GM10248 (cell line): Measurements from ENCODE around the gene CCDC127.

ENCODE experiments used
- CTCF ChIA-PET: fragments of 300-600 bp; sonication (Branson Sonifier 250); formaldehyde crosslinking; extraction: SDS; loops from one replicate; lab custom pipeline; 2021; ENCODE audit warnings: antibody characterized with exemption; lab: Yijun Ruan, JAX
- POLR2A ChIA-PET: fragments of 350-650 bp; sonication (Branson Sonifier 250); formaldehyde crosslinking; extraction: SDS; loops from one replicate; lab custom pipeline; 2020; ENCODE audit warnings: antibody characterized with exemption; lab: Yijun Ruan, JAX
- DNase-seq: peaks from one replicate; pipeline ENCODE4 v3.0.0; 2012; ENCODE audit errors: extremely low spot score
- TF ChIP-seq, protein P1 (sequence below): IDR thresholded peaks from 2 replicates; pipeline ENCODE4 v1.5.1; 2012; ENCODE audit warnings: mild to moderate bottlenecking, low read depth; ENCODE audit errors: extremely low read depth, missing control alignments, control extremely low read depth

The CCDC127 gene

DNA sequence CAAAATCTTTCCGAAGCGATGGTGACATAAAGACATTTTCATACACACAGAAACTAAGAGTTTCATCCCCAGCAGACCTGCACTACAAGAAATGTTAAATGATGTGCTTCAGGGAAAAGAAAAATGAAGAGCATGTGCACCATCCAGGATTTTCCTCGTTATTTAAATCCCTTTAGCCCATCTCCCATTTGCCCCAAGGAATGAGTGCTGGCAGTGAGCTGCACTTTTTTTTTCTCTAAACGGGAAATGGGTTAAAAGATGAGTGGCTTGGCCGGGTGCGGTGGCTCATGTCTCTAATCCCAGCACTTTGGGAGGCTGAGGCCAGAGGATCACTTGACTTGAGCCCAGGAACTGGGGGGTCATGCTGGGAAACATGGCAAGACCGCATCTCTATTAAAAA lies 33.5 kb downstream of the CCDC127 start:
- TF ChIP-seq, protein P1, sequence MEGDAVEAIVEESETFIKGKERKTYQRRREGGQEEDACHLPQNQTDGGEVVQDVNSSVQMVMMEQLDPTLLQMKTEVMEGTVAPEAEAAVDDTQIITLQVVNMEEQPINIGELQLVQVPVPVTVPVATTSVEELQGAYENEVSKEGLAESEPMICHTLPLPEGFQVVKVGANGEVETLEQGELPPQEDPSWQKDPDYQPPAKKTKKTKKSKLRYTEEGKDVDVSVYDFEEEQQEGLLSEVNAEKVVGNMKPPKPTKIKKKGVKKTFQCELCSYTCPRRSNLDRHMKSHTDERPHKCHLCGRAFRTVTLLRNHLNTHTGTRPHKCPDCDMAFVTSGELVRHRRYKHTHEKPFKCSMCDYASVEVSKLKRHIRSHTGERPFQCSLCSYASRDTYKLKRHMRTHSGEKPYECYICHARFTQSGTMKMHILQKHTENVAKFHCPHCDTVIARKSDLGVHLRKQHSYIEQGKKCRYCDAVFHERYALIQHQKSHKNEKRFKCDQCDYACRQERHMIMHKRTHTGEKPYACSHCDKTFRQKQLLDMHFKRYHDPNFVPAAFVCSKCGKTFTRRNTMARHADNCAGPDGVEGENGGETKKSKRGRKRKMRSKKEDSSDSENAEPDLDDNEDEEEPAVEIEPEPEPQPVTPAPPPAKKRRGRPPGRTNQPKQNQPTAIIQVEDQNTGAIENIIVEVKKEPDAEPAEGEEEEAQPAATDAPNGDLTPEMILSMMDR = no peak
- ChIA-PET POLR2A (no interaction called here), CTCF (interaction anchor here (0.9 kb wide), 1 partner anchor 15 kb away, joined by 3 read pairs; no protein-coding TSS in a partner anchor)
- DNase-seq = no peak

DNA sequence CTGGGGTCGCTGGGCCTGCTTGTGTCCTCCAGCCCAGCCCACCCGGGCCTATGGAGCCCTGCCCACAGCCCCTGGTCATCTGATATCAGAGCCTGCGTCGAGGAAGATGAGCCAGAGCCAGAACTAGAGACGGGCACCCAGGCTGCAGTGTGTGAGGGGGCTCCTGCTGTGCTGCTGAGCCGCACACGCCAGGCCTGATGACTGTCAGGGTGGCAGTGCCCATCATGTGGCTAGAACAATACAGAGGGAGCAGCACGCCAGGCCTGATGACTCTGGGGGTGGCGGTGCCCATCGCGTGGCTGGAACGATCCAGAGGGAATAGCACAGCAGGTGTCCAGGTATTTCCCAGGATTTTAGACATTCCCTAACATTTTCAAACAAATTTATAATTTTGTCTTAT lies 35.8 kb downstream of the CCDC127 start:
- TF ChIP-seq, protein P1 = no peak
- ChIA-PET CTCF (no interaction called here), POLR2A (no interaction called here)

DNA sequence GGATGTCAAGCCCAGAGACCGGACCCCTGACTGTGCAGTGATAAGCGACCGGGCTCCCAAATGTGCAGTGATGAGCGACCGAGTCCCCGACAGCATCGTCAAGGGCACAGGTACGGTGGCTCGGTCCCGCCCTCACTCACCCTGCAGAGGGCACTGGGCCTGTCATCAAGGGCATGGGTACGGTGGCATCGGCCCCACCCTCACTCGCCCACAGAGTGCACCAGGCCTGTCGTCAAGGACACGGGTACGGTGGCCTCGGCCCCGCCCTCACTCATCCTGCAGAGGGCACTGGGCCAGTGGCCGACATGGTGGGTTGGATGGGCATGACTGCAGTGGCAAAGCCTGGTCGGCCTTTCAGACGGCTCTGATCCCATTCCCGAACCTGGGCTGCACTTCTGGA lies 36.4 kb downstream of the CCDC127 start:
- TF ChIP-seq, protein P1 = no peak
- CTCF ChIA-PET = no interaction called here
- no peak for DNase-seq
- POLR2A ChIA-PET = no interaction called here

More for the DNA sequence above, 35.8 kb downstream of the CCDC127 start:
- no peak for DNase-seq

DNA sequence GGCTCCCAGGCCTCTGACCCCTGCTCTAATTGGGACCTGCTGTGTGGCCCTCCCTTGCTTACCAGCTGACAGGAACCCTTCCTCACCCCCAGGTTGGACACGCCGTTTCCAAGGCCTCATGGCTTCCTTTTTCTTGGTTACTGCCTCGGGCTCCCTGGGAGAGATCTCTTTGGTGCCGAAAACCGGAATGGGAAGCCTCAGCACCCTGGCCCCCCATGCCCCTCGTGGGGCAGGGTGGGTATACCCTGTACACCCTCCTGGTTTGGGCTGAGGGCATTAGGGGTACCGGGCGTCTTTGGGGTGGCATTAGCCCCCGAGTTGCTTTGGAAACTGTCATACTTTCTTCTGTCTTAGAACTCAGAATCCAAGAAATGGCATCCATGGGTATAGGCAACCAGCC lies 36.8 kb downstream of the CCDC127 start:
- POLR2A ChIA-PET = no interaction called here
- TF ChIP-seq, protein P1 = no peak
- CTCF ChIA-PET = no interaction called here
- DNase-seq = no peak

DNA sequence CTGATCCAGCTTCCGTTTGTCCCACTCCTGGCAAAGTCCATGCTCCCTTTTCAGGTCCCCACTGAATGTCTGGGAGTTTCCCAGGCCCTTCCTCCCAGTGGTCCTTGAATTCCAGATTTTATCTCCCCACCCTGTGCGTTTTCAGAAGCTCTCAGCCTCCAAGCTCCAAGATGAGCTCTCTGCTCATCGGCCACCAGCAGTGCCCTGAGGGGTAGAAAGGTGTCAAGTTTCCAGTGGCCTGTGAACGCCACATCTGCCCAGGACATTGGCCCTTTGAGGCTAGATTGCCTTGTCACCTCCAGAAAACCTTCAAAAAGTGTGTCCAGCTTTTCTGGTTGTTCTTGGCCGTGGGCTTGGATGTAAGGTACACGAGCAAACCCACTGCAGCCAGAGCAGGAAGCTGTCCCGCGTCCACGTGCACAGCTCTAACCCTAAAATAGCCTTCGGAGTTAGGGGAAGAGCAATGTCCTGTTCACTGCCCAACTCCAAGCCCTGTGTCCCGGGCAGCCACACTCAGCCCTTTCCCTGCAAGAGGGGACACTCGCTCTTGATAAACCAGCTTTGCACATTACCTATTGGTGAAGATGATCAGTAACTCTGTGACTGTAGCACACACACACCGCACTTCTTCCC lies 37.6 kb downstream of the CCDC127 start:
- CTCF ChIA-PET = interaction anchor here (2.7 kb wide), 1 partner anchor 8 kb away, joined by 14 read pairs; no protein-coding TSS in a partner anchor
- TF ChIP-seq, protein P1 = no peak
- POLR2A ChIA-PET = no interaction called here
- no peak for DNase-seq

DNA sequence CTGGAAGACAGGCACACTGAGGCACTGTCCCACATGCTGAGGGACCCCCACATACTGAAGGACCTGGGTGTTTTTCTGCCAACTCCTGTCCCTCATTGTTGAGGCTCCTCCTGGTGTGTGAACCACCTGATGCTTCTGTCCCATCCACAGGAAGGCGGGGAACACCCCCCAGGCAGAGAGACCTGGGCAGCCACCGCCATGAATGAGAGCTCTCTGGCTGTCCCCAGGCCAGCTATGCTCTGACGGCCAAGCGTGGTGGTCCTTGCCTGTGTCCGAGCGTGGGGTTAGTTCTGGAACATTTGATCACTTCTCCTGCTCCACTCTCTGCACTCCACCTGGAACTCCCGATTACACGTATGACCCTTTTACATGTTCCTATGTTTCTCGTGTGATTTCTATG lies 38.6 kb downstream of the CCDC127 start:
- CTCF ChIA-PET = interaction anchor here (2.7 kb wide), 1 partner anchor 9 kb away, joined by 14 read pairs; no protein-coding TSS in a partner anchor
- no peak for DNase-seq
- POLR2A ChIA-PET = no interaction called here
- TF ChIP-seq, protein P1 = no peak

DNA sequence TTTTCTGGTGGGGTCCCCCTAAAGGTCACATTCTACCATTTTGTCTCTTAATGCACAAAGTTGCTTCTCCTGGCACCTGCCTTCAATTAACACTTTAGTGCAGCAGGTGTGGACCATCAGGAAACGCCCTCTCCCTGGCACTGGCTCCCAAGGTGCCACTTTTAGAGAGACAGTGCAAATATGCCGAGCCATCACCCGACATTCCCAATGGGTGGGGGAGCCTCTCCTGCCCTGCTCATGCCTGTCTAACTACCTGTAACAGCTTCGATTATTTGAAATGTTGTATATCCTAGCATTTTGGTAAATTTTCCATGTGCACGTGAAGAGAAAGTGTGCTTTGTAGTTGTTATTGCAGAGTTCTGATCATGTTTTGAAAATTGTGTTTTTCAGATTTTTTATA lies 39.8 kb downstream of the CCDC127 start:
- CTCF ChIA-PET = interaction anchor here (2.7 kb wide), 1 partner anchor 10 kb away, joined by 14 read pairs; no protein-coding TSS in a partner anchor
- POLR2A ChIA-PET = no interaction called here

More for the DNA sequence above, 39.8 kb downstream of the CCDC127 start:
- no peak for DNase-seq
- TF ChIP-seq, protein P1 = no peak
